K562 (cell line): Measurements from ENCODE around the gene BICD1. TPM values are rescaled to one million over a fixed set of nuclear protein-coding genes. Genes with fewer than 3 reads are reported as not detected.

Experiments used
- ETV1 ChIP-seq: fragments of 450-650 bp; conservative IDR thresholded peaks from 2 replicates; pipeline ENCODE4 v1.6.1; 2016; ENCODE audit warnings: missing genetic modification characterization, control low read depth, low read depth, missing compliant biosample characterization
- LEF1 ChIP-seq: fragments of 450-650 bp; IDR thresholded peaks from 2 replicates; pipeline ENCODE4 v1.6.1; 2016; ENCODE audit warnings: mild to moderate bottlenecking
- NFE2 ChIP-seq: IDR thresholded peaks from 2 replicates; pipeline ENCODE4 v1.6.1; 2014; ENCODE audit warnings: antibody characterized with exemption, low read depth
- PURB ChIP-seq: sonication (generic); formaldehyde crosslinking; IDR thresholded peaks from 2 replicates; pipeline ENCODE4 v1.9.0; 2021; ENCODE audit warnings: low read depth, mild to moderate bottlenecking, missing genetic modification reagents
- TAF15 ChIP-seq: fragments of 200-400 bp; formaldehyde crosslinking; IDR thresholded peaks from 2 replicates; pipeline ENCODE4 v1.6.1; 2017; ENCODE audit warnings: mild to moderate bottlenecking, low read depth, low read length, moderate library complexity
- TEAD2 ChIP-seq: fragments of 450-650 bp; IDR thresholded peaks from 2 replicates; pipeline ENCODE4 v1.6.1; 2016; ENCODE audit warnings: missing genetic modification characterization, control low read depth, missing compliant biosample characterization
- TGIF2 ChIP-seq: sonication (generic); formaldehyde crosslinking; IDR thresholded peaks from 2 replicates; pipeline ENCODE4 v1.8.1; 2022; ENCODE audit warnings: mild to moderate bottlenecking, missing genetic modification reagents, moderate library complexity
- TRIM25 ChIP-seq: fragments of 450-650 bp; IDR thresholded peaks from 2 replicates; pipeline ENCODE4 v1.7.0; 2016; ENCODE audit warnings: borderline replicate concordance
- ZBTB49 ChIP-seq: sonication (generic); formaldehyde crosslinking; IDR thresholded peaks from 2 replicates; pipeline ENCODE4 v1.8.0; 2022; ENCODE audit warnings: missing genetic modification reagents, mild to moderate bottlenecking, borderline replicate concordance
- ZFX ChIP-seq: sonication (generic); formaldehyde crosslinking; IDR thresholded peaks from 2 replicates; pipeline ENCODE4 v1.8.0; 2022; ENCODE audit warnings: mild to moderate bottlenecking, missing genetic modification reagents, moderate library complexity
- ZNF121 ChIP-seq: sonication (generic); formaldehyde crosslinking; conservative IDR thresholded peaks from 2 replicates; pipeline ENCODE4 v1.8.0; 2022; ENCODE audit warnings: missing genetic modification reagents
- ZNF407 ChIP-seq: fragments of 450-650 bp; IDR thresholded peaks from 2 replicates; pipeline ENCODE4 v1.6.1; 2016; ENCODE audit warnings: low read depth
- ZNF76 ChIP-seq: fragments of 250-450 bp; sonication (Bioruptor Pico); IDR thresholded peaks from 2 replicates; pipeline ENCODE4 v1.4.0; 2020; ENCODE audit warnings: mild to moderate bottlenecking, moderate library complexity, borderline replicate concordance
- ZNF77 ChIP-seq: fragments of 250-450 bp; sonication (Bioruptor Pico); IDR thresholded peaks from 2 replicates; pipeline ENCODE4 v1.5.0; 2020
- polyA plus RNA-seq, 8 experiments: library from polyadenylated mRNA; depleted of rRNA in 4 of 8; stranded (reverse) in 5 of 8; unstranded in 3 of 8; fragments of >200 nt; fragmentation: Nextera tagmentation in 2 of 8; fragmentation: Illumina TruSeq in 1 of 8; extraction: Ambion mirVana in 2 of 8; extraction: Trizol in 1 of 8; gene quantifications; 2 replicates each; pipeline versions ENCODE4 v1.2.1 to v1.2.3, GENCODE V29; 2011 to 2014; ENCODE audit warnings: inconsistent platforms in 1 of 8, missing spikeins in 1 of 8
- total RNA-seq, 7 experiments: library from RNA; depleted of rRNA in 6 of 7; stranded (reverse); fragments of >200 nt in 6 of 7; fragmentation: Illumina TruSeq in 2 of 7; extraction: Trizol in 2 of 7; gene quantifications; 2 replicates each; pipeline versions ENCODE4 v1.2.1 to v1.2.3, GENCODE V29; 2011 to 2021; ENCODE audit warnings: low replicate concordance in 1 of 7

The BICD1 gene
- total and polyA plus RNA-seq, 9 of the 15 experiments (the other 6 are each of a cell fraction or from before 2014, with no cell fraction given) = 3.5 to 21.1 (median 12.5) TPM

- TF ChIP-seq ZNF407 (no peak), TAF15 (no peak), ETV1 (tag) (no peak), NFE2 (no peak), PURB (no peak), TRIM25 (no peak), TGIF2 (CRISPR knock-in tag) (no peak), ZNF121 (CRISPR knock-in tag) (no peak), LEF1 (no peak), ZNF77 (CRISPR knock-in tag) (no peak), ZBTB49 (CRISPR knock-in tag) (no peak), ZNF76 (CRISPR knock-in tag) (no peak), ZFX (CRISPR knock-in tag) (no peak), TEAD2 (tag) (peak; percentile 36; the same call in 1 of the 2 replicates)
Measured at GRCh38 chr12:32302218-32303173, 195.8 kb downstream of the BICD1 start (continued).
